Bronchial epithelial cell (primary cell): ENCODE data around the gene LRRC3. TPM values are rescaled to one million over a fixed set of nuclear protein-coding genes. Genes with fewer than 3 reads are reported as not detected.
A peak's percentile ranks its signal among the peaks of the same experiment; 100 is the strongest.
"Not testable (repeated sequence)": the region's sequence is repeated elsewhere in the genome, so short reads cannot be mapped to it uniquely, and the experiment has no call there.

ENCODE experiments used
- DNase-seq: peaks from one replicate; pipeline ENCODE4 v3.0.0-alpha.2; 2010; ENCODE audit warnings: low read depth
- FAIRE-seq: peaks from 2 replicates; lab custom pipeline; 2011; peaks lifted over from hg19 to GRCh38; lab: Jason Lieb, UNC
- H3K27me3 ChIP-seq: 2 replicates; pipeline ENCODE4 v1.5.1; 2011; ENCODE audit warnings: low read length; ENCODE audit not compliant: control insufficient read depth, insufficient read depth
- H3K36me3 ChIP-seq: 2 replicates; pipeline ENCODE4 v1.5.1; 2011; ENCODE audit warnings: low read length; ENCODE audit not compliant: control insufficient read depth, insufficient read depth
- H3K4me3 ChIP-seq: 2 replicates; pipeline ENCODE4 v1.5.1; 2011; ENCODE audit warnings: mild to moderate bottlenecking, low read depth, low read length, control low read depth
- CTCF ChIP-seq: IDR thresholded peaks from 2 replicates; pipeline ENCODE4 v1.5.1; 2011; ENCODE audit warnings: mild to moderate bottlenecking, moderate library complexity, low read length, control low read depth, inconsistent platforms; ENCODE audit not compliant: insufficient read depth, severe bottlenecking
- total RNA-seq: library from RNA; depleted of rRNA; stranded (reverse); fragments of >200 nt; gene quantifications from 2 replicates; pipeline ENCODE4 v1.2.1, GENCODE V29; 2014

LRRC3 gene
- total RNA-seq, 1 donor from 2014 or later, result under 0.01 TPM

GRCh38 chr21:44478801-44479167, 23.5 kb downstream of the LRRC3 start:
- FAIRE-seq (no peak), DNase-seq (no peak)
- no peak for TF ChIP-seq CTCF
- Histone ChIP-seq H3K36me3 (no peaks in the 10 kb centered on the region), H3K27me3 (no peaks in the 10 kb centered on the region), H3K4me3 (no peak overlapping the region)

- FAIRE-seq, H3K4me3 ChIP-seq, H3K36me3 ChIP-seq, H3K27me3 ChIP-seq, DNase-seq: not testable (repeated sequence)
- TF ChIP-seq CTCF, result peak; percentile 27
Measured at GRCh38 chr21:44479556-44480199, 24.4 kb downstream of the LRRC3 start.

- Histone ChIP-seq H3K27me3 (no peaks in the 10 kb centered on the region), H3K36me3 (no peaks in the 10 kb centered on the region), H3K4me3 (no peak overlapping the region)
- FAIRE-seq (no peak), DNase-seq (no peak)
- no peak for TF ChIP-seq CTCF
Measured at GRCh38 chr21:44480200-44481053, 25.1 kb downstream of the LRRC3 start.

- H3K36me3 ChIP-seq, result no peaks in the 10 kb centered on the region
- no peak overlapping the region for H3K4me3 ChIP-seq
- DNase-seq (no peak), FAIRE-seq (no peak)
- TF ChIP-seq CTCF, result no peak
- no peaks in the 10 kb centered on the region for H3K27me3 ChIP-seq
Measured at GRCh38 chr21:44482581-44483287, 27.4 kb downstream of the LRRC3 start.

- FAIRE-seq (no peak), DNase-seq (no peak)
- Histone ChIP-seq H3K36me3 (no peaks in the 10 kb centered on the region), H3K4me3 (no peak overlapping the region), H3K27me3 (no peaks in the 10 kb centered on the region)
- no peak for TF ChIP-seq CTCF
Measured at GRCh38 chr21:44483288-44484237, 28.3 kb downstream of the LRRC3 start.
